CD4-positive, alpha-beta T cell (primary cell): ENCODE data around the gene TLR5. TPM values are rescaled to one million over a fixed set of nuclear protein-coding genes. Genes with fewer than 3 reads are reported as not detected.

Source experiments
- ATAC-seq: fragments of 200-7000 bp; cut with Tn5 transposase; one replicate; pipeline ENCODE4 v1.10.0; 2022; ENCODE audit warnings: mild to moderate bottlenecking; ENCODE audit not compliant: poor library complexity
- CTCF ChIA-PET: fragments of 350-600 bp; sonication (Branson Sonifier 250); formaldehyde crosslinking; loops from one replicate; lab custom pipeline; 2021; ENCODE audit warnings: antibody characterized with exemption, inconsistent platforms; lab: Charles Lee
- POLR2A ChIA-PET: fragments of 350-600 bp; sonication (Branson Sonifier 250); formaldehyde crosslinking; loops from one replicate; lab custom pipeline; 2021; ENCODE audit warnings: antibody characterized with exemption, inconsistent platforms; lab: Charles Lee
- DNase-seq, 14 experiments: peaks; one replicate each; pipeline ENCODE4 v3.0.0-alpha.2; 2013 to 2020; ENCODE audit warnings: mixed read lengths in 2 of 14
- H3K27ac ChIP-seq, 2 donors: one replicate each; pipeline versions ENCODE4 v1.5.1 to v1.7.0; 2013; ENCODE audit warnings: low read length in 2 of 2, low read depth in 1 of 2, mild to moderate bottlenecking in 1 of 2
- H3K27me3 ChIP-seq, 2 experiments: 1 replicate in 1 of 2; 2 replicates in 1 of 2; pipeline versions ENCODE4 v1.6.1 to v1.7.0; 2013; ENCODE audit warnings: low read length in 2 of 2, control low read depth in 1 of 2, mild to moderate bottlenecking in 1 of 2, moderate library complexity in 1 of 2; ENCODE audit not compliant: insufficient read depth in 2 of 2, control insufficient read depth in 1 of 2
- H3K36me3 ChIP-seq: one replicate; pipeline ENCODE4 v1.6.1; 2013; ENCODE audit warnings: low read length, control low read depth; ENCODE audit not compliant: insufficient read depth
- H3K4me1 ChIP-seq: one replicate; pipeline ENCODE4 v1.6.1; 2013; ENCODE audit warnings: low read length, control low read depth; ENCODE audit not compliant: insufficient read depth
- H3K4me3 ChIP-seq: one replicate; pipeline ENCODE4 v1.5.1; 2013; ENCODE audit warnings: mild to moderate bottlenecking, low read length, moderate library complexity
- H3K9me3 ChIP-seq, 2 experiments: 1 replicate in 1 of 2; 2 replicates in 1 of 2; pipeline versions ENCODE4 v1.6.1 to v1.7.0; 2013; ENCODE audit warnings: low read length in 2 of 2, mild to moderate bottlenecking in 2 of 2, control low read depth in 1 of 2, moderate library complexity in 1 of 2; ENCODE audit not compliant: control insufficient read depth in 1 of 2, insufficient read depth in 1 of 2
- H3K27ac Mint-ChIP-seq: one replicate; pipeline ENCODE4 v1.8.0; 2020; ENCODE audit warnings: mixed read lengths
- H3K27me3 Mint-ChIP-seq: one replicate; pipeline ENCODE4 v1.8.0; 2021; ENCODE audit warnings: mixed read lengths
- H3K36me3 Mint-ChIP-seq: one replicate; pipeline ENCODE4 v1.8.0; 2021; ENCODE audit warnings: low read depth, mixed read lengths
- H3K4me1 Mint-ChIP-seq: one replicate; pipeline ENCODE4 v1.8.0; 2021; ENCODE audit warnings: low read depth, mixed read lengths
- H3K4me3 Mint-ChIP-seq: one replicate; pipeline ENCODE4 v1.8.0; 2020; ENCODE audit warnings: mild to moderate bottlenecking, mixed read lengths
- H3K9me3 Mint-ChIP-seq: one replicate; pipeline ENCODE4 v1.8.0; 2020; ENCODE audit warnings: mixed read lengths
- intact Hi-C, 2 experiments: fragments of 100-400 bp; cut with DNase I in 1 of 2; cut with micrococcal nuclease in 1 of 2; formaldehyde crosslinking; loops; one replicate each; pipeline versions ENCODE4 v1.15.1 to v1.9.0; 2023 to 2025; cut with DNase I, micrococcal nuclease
- total RNA-seq, 174 experiments: library from RNA in 2 of 174; stranded (reverse) in 2 of 174; gene quantifications; one replicate each; pipeline ENCODE4 v1.2.3 and lab custom pipeline; 2021 to 2026
- TF ChIP-seq, protein P1 (sequence below): fragments of 200-600 bp; IDR thresholded peaks from one replicate; pipeline ENCODE4 v1.8.0; 2022; ENCODE audit warnings: antibody characterized with exemption, mild to moderate bottlenecking

Gene TLR5
- total RNA-seq, 2 experiments from 2014 or later: 2.1 to 2.5 TPM

DNA sequence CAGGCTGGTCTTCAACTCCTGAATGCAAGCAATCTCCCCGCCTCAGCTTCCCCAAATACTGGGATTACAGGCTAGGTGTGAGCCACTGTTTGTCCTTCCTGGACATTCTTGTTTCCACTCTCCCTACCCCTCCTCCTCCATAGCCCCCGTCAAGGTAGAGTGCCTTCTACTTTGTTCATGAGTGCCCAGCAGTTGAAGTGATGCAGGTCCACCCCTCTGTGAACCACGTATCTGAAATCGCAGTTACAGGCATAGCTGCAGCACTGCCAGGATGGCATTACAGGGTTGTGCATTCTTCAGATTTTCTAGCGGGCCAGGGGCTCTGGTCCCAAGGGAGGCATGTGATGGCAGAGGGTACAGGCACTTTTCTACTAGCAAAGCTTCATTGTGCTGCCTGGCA is 7.4 kb upstream of the TLR5 start:
- no peaks in the 10 kb centered on the region for H3K4me1 Mint-ChIP-seq
- ATAC-seq: no peak
- intact Hi-C loops: no loop called here

DNA sequence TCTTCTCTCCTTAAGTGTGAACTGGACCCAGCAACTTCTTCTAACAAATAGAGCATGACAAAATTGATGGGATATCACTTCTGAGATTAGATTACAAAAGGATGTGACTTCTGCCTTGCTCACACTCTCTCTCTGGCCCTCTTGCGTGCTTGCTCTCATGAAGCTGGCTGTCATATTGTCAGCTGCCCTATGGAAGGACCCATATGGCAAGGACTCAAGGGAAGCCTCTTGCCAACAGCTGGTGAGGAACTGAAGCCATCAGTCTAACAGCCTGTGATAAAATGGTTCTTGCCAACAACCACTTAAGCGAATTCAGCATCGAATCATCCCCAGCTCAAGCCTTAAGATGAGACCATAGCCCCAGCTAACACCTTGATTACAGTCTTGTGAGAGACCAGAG is 4.8 kb upstream of the TLR5 start:
- Histone ChIP-seq H3K27me3 (no peaks in the 10 kb centered on the region), H3K27ac (no peak overlapping the region), H3K4me1 (peaks cover 22% of the 10 kb centered on the region), H3K4me3 (no peak overlapping the region), H3K9me3 (no peaks in the 10 kb centered on the region), H3K36me3 (no peaks in the 10 kb centered on the region)
- intact Hi-C loops: loop anchor here in 1 of 2 experiments (10.0 kb wide), 1 partner anchor 523 kb away; no protein-coding TSS in a partner anchor
- H3K9me3 Mint-ChIP-seq: peaks cover 4% of the 10 kb centered on the region
- TF ChIP-seq, protein P1, sequence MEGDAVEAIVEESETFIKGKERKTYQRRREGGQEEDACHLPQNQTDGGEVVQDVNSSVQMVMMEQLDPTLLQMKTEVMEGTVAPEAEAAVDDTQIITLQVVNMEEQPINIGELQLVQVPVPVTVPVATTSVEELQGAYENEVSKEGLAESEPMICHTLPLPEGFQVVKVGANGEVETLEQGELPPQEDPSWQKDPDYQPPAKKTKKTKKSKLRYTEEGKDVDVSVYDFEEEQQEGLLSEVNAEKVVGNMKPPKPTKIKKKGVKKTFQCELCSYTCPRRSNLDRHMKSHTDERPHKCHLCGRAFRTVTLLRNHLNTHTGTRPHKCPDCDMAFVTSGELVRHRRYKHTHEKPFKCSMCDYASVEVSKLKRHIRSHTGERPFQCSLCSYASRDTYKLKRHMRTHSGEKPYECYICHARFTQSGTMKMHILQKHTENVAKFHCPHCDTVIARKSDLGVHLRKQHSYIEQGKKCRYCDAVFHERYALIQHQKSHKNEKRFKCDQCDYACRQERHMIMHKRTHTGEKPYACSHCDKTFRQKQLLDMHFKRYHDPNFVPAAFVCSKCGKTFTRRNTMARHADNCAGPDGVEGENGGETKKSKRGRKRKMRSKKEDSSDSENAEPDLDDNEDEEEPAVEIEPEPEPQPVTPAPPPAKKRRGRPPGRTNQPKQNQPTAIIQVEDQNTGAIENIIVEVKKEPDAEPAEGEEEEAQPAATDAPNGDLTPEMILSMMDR: no peak
- H3K36me3 Mint-ChIP-seq: no peaks in the 10 kb centered on the region
- H3K4me3 Mint-ChIP-seq: no peak overlapping the region
- H3K27me3 Mint-ChIP-seq: no peaks in the 10 kb centered on the region
- ATAC-seq: no peak
- POLR2A ChIA-PET: no interaction called here
- peaks cover 23% of the 10 kb centered on the region for H3K4me1 Mint-ChIP-seq
- CTCF ChIA-PET: interaction anchor here (2.3 kb wide), 1 partner anchor 14 kb away, joined by 7 read pairs; no protein-coding TSS in a partner anchor
- no peak overlapping the region for H3K27ac Mint-ChIP-seq
- DNase-seq: no peak

More for the DNA sequence above, 7.4 kb upstream of the TLR5 start:
- no peaks in the 10 kb centered on the region for H3K27me3 Mint-ChIP-seq
- H3K4me3 Mint-ChIP-seq: no peak overlapping the region
- no peak for DNase-seq
- H3K9me3 ChIP-seq: no peaks in the 10 kb centered on the region
- TF ChIP-seq, protein P1: no peak
- H3K4me1 ChIP-seq: no peaks in the 10 kb centered on the region
- H3K9me3 Mint-ChIP-seq: peaks cover 4% of the 10 kb centered on the region
- no peaks in the 10 kb centered on the region for H3K36me3 ChIP-seq
- no peak overlapping the region for H3K27ac Mint-ChIP-seq
- CTCF ChIA-PET: interaction anchor here (1.9 to 2.3 kb wide), 2 partner anchors 17 to 26 kb away, joined by 4 to 8 read pairs; no protein-coding TSS in a partner anchor
- POLR2A ChIA-PET: no interaction called here
- no peak overlapping the region for H3K27ac ChIP-seq
- H3K27me3 ChIP-seq: no peaks in the 10 kb centered on the region
- H3K36me3 Mint-ChIP-seq: no peaks in the 10 kb centered on the region
- no peak overlapping the region for H3K4me3 ChIP-seq

DNA sequence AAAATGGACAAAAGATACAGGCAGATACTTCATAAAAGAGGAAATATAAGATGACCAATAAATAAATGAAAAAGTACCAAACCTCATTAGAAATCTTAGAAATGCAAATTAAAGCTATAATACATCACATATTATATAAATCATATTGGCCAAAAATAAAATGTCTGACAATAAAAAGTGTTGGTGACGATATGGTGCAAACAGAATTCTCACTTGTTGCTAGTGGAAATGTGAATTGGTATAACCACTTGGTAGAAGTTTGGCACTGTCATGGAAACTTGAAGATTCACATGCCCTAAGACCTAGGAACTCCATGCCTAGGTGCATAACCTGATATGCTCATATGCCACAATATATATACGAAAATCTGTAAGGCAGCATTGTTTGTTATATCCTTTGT is 4.4 kb upstream of the TLR5 start:
- intact Hi-C loops: loop anchor here in 1 of 2 experiments (10.0 kb wide), 1 partner anchor 523 kb away; no protein-coding TSS in a partner anchor

More for the DNA sequence above, 4.4 kb upstream of the TLR5 start:
- CTCF ChIA-PET: interaction anchor here (2.3 kb wide), 1 partner anchor 14 kb away, joined by 7 read pairs; no protein-coding TSS in a partner anchor
- no peak overlapping the region for H3K4me3 Mint-ChIP-seq
- Histone ChIP-seq H3K27me3 (no peaks in the 10 kb centered on the region), H3K4me1 (peaks cover 26% of the 10 kb centered on the region), H3K36me3 (no peaks in the 10 kb centered on the region), H3K4me3 (no peak overlapping the region), H3K9me3 (no peaks in the 10 kb centered on the region), H3K27ac (no peak overlapping the region)
- peaks cover 23% of the 10 kb centered on the region for H3K4me1 Mint-ChIP-seq
- DNase-seq (no peak), ATAC-seq (no peak)
- POLR2A ChIA-PET: no interaction called here
- H3K9me3 Mint-ChIP-seq: peaks cover 4% of the 10 kb centered on the region
- H3K27me3 Mint-ChIP-seq: no peaks in the 10 kb centered on the region
- H3K36me3 Mint-ChIP-seq: no peaks in the 10 kb centered on the region
- TF ChIP-seq, protein P1: no peak
- H3K27ac Mint-ChIP-seq: no peak overlapping the region
